UCSD-AML1 (cell line): ENCODE data around the gene LUC7L.

Source experiments
- DNase-seq: peaks from one replicate; lab custom pipeline; 2025; ENCODE audit not compliant: unreplicated experiment; lab: John Stamatoyannopoulos, UW

LUC7L gene

DNA sequence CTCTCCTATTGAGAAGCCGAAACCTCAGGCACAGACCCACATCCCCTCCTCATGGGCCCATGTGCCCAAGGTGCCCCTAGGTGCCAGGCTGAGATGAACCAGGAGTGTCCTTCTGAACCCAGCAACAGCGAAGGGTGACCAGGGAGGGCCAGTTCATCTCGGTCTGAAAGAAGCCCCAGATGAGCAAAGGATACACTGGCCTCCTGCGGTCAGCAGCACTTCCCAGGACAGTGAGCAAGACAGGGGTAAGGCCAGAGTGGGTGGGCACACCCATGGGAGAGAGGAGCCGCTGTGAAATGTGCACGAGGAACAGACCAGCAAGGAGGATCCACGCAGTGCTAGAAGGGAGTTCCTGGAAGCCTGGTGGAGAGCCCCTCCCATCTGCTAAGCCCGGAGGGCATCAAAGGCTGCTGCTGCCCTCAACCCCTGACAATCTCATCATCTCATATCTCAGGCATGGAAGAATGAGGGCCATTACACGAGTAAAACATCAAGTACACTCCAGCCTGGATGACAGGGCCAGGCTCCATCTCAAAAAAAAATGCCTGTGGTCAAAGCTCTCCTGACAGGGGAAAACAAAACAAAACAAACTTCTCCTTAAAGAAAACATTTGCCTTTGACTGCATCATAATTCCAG is 80.1 kb downstream of the LUC7L start:
- no peak for DNase-seq

DNA sequence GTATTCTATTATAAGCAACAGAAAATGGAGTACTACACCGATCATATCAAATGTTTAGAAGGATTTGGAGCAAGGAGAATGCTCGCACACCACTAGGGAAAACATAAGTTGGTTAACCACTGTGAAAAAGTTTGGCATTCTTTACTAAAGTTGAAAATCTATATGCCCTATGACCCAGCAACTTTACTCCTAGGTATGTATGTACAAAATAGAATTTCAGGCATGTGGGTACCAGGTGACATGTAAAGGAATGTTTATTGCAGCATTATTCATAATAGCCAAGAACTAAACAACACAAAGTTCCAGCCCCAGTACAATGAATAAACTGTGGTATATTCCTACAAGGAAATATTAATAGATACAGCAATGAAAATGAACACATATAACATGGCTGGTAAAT is 82.6 kb downstream of the LUC7L start:
- no peak for DNase-seq

DNA sequence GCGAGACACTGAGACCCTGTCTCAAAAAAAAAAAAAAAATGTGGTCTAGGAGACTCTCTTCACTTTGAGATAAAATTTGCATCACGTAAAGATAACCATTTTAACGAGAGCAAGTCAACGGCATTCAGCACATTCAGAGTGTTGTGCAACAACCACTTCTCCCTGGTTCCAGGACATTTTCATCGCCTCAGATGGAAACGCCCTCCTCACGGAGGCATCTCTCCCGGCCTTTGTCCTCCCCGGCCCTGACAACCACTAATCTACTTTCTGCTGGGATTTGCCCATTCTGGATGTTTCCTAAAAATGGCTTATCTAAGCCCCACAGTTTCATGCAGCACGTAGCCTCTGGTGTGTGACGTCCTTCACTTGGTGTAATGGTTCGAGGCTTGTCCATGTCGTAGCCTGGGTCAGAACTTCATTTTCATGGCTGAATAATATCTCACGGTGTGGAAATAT is 84.4 kb downstream of the LUC7L start:
- no peak for DNase-seq

DNA sequence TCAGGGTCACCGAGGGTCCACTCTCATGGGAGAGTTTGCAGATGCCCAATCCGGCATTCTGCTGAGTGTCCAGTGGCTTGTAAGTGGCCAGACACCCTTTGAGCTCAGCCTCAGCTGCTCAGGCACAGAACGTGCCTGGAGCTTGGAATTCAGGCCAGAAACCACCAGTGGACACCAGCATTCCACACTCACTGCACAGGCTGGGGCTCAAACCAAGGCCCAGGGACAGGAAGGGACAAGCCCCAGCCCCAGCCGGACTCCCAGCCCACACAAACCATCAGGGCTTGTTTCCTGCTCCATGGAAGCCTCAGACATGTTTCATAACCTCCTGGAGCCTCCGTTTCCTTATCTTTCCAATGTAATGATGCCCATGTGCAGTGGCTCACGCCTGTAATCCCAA is 85.8 kb downstream of the LUC7L start:
- no peak for DNase-seq

DNA sequence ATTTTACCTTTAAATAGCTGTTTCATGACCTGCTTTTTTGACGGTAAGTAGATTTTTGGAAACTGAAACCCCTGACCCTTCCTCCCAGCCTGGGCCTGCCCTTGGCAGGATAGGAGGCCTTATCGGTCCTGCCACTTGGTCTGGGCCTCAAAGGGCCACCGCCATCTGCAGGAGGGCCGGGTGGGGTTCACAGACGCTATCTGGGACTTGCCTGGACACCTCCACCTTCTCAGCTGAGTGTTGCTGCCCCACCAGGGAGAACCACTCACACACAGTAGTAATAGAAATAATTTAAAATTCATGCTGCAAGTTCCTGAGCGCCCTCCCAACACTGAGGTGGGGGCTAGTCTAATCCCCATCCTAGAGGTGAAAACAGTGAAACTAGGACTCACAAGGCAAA is 86.2 kb downstream of the LUC7L start:
- DNase-seq = no peak

DNA sequence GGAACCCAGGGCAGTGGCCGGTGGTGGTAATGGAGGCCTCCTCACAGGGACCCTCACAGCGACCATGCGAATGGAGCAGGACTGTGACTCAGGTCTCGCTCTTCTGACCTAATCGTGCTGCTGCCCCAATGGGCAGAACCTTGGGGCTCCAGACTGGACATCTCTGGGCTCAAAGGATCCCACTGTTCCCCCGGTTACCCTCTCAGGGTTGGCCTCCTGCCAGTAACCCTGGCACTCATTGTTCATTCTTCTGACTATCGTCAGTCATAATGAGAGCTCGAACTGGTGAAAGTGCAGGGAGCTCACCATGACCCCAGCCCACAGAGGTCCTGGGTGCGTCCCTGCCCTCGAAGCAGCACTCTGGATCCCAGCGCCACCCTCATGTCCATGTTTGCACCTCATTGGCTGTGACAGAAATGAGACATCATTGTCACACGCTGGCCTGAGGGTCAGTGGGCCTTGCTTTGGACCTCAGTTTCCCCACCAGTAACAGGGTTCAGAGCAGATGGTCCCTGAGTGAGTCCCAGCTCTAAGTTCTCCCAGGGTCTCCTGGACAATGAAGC is 86.8 kb downstream of the LUC7L start:
- DNase-seq = no peak

DNA sequence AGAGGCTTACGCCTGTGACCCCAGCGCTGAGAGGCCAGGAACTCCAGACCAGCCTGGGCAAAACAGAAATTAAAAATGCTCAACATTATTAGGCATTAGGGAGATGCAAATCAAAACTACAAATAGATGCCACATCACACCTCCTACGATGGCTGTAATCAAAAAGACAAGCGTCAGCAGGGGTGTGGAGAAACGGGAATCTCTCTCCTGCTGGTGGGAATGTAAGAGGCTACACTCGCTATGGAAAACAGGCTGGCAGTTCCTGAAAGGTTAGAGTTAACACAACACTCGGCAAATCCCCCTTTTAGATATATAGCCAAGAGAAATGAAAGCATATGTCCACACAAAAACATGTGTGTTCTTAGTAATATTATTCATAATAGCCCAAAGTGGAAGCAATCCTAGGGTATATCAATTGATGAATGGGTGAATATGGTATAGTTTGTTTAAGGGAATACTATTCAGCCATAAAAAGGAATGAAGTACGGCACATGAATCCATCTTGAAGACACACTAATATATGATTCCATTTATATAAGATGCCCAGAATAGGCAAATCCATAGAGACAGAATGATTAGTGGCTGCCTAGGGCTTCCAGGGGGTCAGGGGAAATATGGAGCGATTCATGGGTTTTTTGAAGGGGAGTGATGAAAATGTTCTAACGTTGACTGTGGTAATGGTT is 88.9 kb downstream of the LUC7L start:
- no peak for DNase-seq
